ENCODE measurements around the gene ANP32B.

ANP32B gene

GRCh38 chr9:98021306-98022040, 38.3 kb downstream of the ANP32B start:
- DNase-seq (ENCODE audit: low read depth in 2 of 3, low spot score in 2 of 3) = no peak

- DNase-seq (ENCODE audit: low read depth in 2 of 3, low spot score in 2 of 3) = no peak
Measured at GRCh38 chr9:98022447-98022846, 39.3 kb downstream of the ANP32B start.

- DNase-seq (ENCODE audit: low read depth in 2 of 3, low spot score in 2 of 3) = no peak
Measured at GRCh38 chr9:98024702-98025101, 41.6 kb downstream of the ANP32B start.

- no peak for DNase-seq (ENCODE audit: low read depth in 2 of 3, low spot score in 2 of 3)
Measured at GRCh38 chr9:98031169-98031568, 48.0 kb downstream of the ANP32B start.

GRCh38 chr9:98031935-98032334, 48.8 kb downstream of the ANP32B start:
- DNase-seq (ENCODE audit: low read depth in 2 of 3, low spot score in 2 of 3) = no peak

- DNase-seq (ENCODE audit: low read depth in 2 of 3, low spot score in 2 of 3) = peak; percentile 54 to 97 (median 94)
Measured at GRCh38 chr9:98034593-98035546, 51.7 kb downstream of the ANP32B start.

GRCh38 chr9:98037357-98037756, 54.2 kb downstream of the ANP32B start:
- DNase-seq (ENCODE audit: low read depth in 2 of 3, low spot score in 2 of 3) = no peak

GRCh38 chr9:98038958-98039357, 55.8 kb downstream of the ANP32B start:
- DNase-seq (ENCODE audit: low read depth in 2 of 3, low spot score in 2 of 3) = no peak

GRCh38 chr9:98039607-98040017, 56.5 kb downstream of the ANP32B start:
- no peak for DNase-seq (ENCODE audit: low read depth in 2 of 3, low spot score in 2 of 3)

GRCh38 chr9:98040212-98040611, 57.1 kb downstream of the ANP32B start:
- no peak for DNase-seq (ENCODE audit: low read depth in 2 of 3, low spot score in 2 of 3)

- no peak for DNase-seq (ENCODE audit: low read depth in 2 of 3, low spot score in 2 of 3)
Measured at GRCh38 chr9:98043915-98044314, 60.8 kb downstream of the ANP32B start.

GRCh38 chr9:98045234-98046179, 62.4 kb downstream of the ANP32B start:
- no peak for DNase-seq (ENCODE audit: low read depth in 2 of 3, low spot score in 2 of 3)

- DNase-seq (ENCODE audit: low read depth in 2 of 3, low spot score in 2 of 3) = no peak
Measured at GRCh38 chr9:98046180-98046543, 63.0 kb downstream of the ANP32B start.

- DNase-seq (ENCODE audit: low read depth in 2 of 3, low spot score in 2 of 3) = no peak
Measured at GRCh38 chr9:98047002-98047401, 63.9 kb downstream of the ANP32B start.

- no peak for DNase-seq (ENCODE audit: low read depth in 2 of 3, low spot score in 2 of 3)
Measured at GRCh38 chr9:98049288-98050072, 66.3 kb downstream of the ANP32B start.

GRCh38 chr9:98050351-98050750, 67.2 kb downstream of the ANP32B start:
- no peak for DNase-seq (ENCODE audit: low read depth in 2 of 3, low spot score in 2 of 3)

GRCh38 chr9:98054376-98054951, 71.3 kb downstream of the ANP32B start:
- DNase-seq (ENCODE audit: low read depth in 2 of 3, low spot score in 2 of 3) = no peak

GRCh38 chr9:98056269-98057137, 73.4 kb downstream of the ANP32B start, which contains the start of gene NANS:
Gene NANS, plus strand, starts transcription at chr9:98056732. Its CDS starts 77 bp downstream, at chr9:98056809.
- DNase-seq (ENCODE audit: low read depth in 2 of 3, low spot score in 2 of 3) = peak; percentile 80 to 85 (median 84)

All from activated CD8-positive, alpha-beta memory T cell treated with anti-CD3 and anti-CD28 coated beads for 48 hours (primary cell).